NCI-H2107 treated with DMSO at 0.1 percent for 48 hours (cell line): ENCODE results near the gene IL5RA.

Source experiments
- DNase-seq: peaks from one replicate; lab custom pipeline; 2025; ENCODE audit not compliant: unreplicated experiment; lab: John Stamatoyannopoulos, UW

Gene IL5RA

DNA sequence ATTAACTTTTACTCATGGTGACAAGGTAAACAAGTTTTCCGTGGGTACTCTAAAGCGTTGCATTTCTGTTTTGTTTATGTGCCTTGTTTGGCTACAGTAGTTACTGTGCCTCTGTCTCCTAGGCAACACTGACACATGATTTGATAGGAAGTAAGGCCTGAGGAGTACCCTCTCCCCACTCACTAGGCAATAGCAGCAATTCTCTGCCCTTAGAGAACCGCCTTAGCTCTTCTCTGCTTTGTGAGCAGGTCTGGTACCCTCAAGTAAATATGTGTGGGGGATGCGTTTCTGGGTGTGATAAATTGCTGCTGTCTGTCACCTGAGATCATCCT is at the start of gene IL5RA:
TSS of gene IL5RA (minus strand) at position 76 of the 332 bp plus-strand sequence. CDS start 5,390 bp downstream, outside the sequence.
- peak; percentile 33 for DNase-seq

GRCh38 chr3:3157484-3157883 is 47.3 kb upstream of the IL5RA start:
- DNase-seq: no peak

DNA sequence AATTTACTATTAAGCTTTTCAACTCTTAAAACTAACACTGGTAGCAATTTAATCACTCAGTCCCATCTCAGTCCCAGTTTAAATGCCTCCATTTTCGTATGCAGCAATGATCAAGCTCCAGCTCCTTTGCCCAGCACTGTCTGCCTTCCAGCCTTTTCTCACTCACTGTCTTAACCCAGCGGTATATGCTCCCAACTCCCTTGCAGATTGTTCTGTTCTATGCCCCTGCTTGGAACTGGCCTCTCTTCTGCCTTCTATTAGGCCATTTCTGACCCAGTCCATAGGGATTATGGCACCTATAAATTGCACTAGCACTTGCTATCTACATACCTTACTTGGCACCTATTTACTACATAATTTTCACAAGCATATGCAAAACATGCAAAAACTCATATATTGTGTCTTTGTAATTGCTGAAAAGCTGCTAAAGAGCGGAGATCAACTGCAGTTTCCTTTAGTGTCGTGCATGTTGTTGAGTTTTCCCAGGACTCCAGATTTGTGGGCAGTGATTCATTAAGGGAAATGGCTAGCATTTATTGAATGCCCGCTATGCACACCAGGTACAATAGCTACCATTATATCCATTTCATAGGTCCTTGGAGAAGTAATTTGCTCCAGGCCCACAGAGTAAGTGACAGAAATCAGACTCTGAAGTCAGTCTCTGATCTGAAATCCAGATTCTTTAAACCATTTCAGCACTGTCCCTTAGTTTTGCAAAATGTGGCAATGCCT is 44.9 kb upstream of the IL5RA start:
- DNase-seq: no peak

DNA sequence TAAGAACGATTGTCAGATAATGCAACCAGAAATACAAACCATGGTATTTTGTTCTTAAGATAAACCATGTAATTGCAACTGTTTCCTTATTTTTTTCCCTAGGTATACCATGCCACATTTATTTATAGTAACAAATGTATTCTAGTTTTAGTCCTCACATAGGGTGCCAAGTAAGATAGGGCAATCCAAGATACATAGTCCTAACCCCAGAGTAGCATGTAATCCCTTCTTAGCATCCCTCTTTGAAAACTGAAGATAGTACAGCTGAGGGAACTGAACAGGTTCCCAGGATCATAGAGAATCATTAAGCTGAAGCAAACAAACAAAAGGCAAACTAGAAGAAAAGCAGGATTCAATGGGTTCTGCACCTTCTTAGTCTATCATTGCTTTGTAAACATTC is 41.3 kb upstream of the IL5RA start:
- DNase-seq: no peak

DNA sequence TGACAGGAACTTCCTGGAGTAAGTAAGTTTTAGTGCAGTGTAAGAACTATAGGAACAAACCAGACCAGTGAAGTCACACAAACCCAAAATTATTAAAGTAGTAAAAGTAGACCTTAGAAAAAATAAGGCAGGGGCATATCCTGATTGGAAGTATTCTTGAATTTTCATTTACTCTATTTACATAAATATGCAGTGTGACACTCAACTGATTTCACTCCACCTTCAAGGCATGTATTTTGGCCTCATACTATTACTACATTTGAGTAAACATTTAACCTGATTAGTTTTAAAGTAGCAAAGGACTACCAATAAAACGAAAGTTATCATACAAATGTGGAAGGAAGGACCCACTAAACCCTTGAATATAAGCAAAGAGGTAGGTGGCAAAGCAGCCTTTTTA is 39.4 kb upstream of the IL5RA start:
- no peak for DNase-seq

DNA sequence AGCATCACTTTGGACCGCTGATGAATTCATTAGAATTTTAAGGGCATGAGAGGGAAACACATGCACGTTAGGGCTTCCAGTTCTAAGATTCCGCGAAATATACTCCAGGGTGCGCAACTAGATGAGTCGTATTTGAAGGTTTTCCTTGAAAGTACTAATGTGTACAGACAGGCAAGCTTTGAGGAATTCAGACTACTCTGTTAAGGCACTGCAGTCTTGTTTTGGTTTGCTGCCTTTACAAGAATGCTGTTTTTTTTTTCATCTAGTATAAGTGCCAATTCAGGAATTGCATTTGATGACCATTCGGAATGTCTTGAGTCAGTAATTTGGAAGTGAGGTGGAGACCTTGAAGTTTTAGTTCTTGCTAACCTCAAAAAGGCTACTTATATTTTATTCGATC is 35.7 kb upstream of the IL5RA start:
- no peak for DNase-seq

DNA sequence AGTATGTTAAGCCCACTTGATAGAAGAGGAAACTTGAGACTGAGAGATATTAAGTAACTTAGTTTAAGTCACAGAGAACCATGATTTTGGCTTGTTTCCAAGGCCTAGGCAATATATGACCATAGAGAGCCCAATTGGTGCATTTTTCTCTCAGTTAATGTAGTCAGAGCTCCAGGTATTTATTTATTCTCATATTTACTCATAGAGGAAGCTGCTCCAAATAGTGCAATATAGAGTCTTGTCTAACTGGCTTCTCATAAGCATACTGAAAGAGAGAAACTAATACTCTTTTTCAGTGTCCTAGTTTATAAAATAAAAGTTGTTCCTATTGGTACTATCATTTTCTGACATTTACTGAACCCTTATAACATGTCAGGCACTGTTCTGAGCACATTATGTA is 31.8 kb upstream of the IL5RA start:
- DNase-seq: no peak

GRCh38 chr3:3137526-3137925 is 27.4 kb upstream of the IL5RA start:
- DNase-seq: no peak

- no peak for DNase-seq
Observed at GRCh38 chr3:3134750-3135448, 24.7 kb upstream of the IL5RA start.

GRCh38 chr3:3133500-3133899 is 23.3 kb upstream of the IL5RA start:
- DNase-seq: no peak

DNA sequence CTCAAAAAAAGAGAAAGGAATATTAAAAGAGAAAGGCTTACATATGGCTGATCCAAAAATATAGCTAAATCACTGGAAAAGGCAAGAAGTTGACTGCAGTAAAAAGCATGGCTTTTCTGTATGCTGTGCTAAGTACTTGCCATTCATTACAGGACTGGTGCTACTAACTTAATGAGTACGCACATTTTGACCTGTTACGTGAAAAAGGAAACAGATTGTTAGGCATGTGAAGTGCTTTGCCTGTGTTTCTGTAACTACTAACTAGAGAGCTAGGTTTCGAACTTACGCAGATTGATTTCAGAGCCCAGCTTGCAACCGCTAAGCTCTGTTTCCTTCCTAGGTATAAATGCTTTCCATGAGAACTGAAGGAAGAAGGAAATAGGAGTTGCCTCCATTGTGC is 19.4 kb upstream of the IL5RA start:
- no peak for DNase-seq

DNA sequence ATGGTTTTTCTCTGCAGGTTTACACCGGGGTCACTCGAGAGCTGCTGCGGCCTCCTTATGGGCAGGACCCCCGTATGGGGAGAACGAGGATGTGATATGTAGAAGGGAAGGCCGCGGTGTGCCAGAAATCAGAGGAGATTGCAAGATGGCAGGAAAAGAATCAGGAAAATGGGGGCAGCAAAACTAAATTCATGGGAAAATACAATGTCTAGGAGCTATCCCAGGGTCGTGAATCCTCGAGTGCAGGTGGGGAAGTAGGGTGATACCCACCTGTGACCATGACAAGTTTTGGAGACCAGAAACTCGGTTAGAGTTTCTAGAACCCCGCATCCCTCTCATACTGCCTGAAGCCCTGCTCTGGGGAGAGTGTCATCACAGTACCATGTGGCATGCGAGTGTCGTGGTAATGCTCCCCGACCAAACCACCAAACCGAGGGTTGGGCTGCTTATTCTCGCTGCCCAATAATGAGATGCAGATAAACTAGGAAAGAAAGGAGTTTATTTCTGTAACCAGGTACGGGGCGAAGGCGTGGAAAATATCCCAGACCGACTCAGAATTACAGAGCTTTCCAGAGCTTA is 17.3 kb upstream of the IL5RA start:
- no peak for DNase-seq

- peak; percentile 39 for DNase-seq
Observed at GRCh38 chr3:3126477-3127431, 16.6 kb upstream of the IL5RA start, which contains the start of gene TRNT1. Gene TRNT1, plus strand, starts transcription at chr3:3126940. Its CDS starts 2,101 bp downstream, at chr3:3129041.

DNA sequence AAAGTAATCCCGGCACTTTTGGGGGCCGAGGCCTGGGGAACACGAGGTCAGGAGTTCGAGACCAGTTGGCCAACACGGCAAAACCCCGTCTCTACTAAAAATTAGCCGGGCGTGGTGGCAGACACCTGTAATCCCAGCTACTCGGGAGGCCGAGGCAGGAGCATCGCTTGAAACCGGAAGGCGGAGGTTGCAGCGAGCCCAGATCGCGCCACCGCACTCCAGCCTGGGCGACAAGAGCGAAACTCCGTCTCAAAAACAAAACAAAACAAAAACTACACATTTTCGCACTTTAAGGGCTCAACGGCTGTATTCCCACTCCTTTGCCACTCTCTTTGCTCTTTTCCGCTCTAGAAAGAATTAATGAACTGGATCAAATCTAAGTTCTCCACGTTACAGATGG is 15.8 kb upstream of the IL5RA start:
- DNase-seq: no peak

- no peak for DNase-seq
Observed at GRCh38 chr3:3119393-3119851, 9.2 kb upstream of the IL5RA start.

DNA sequence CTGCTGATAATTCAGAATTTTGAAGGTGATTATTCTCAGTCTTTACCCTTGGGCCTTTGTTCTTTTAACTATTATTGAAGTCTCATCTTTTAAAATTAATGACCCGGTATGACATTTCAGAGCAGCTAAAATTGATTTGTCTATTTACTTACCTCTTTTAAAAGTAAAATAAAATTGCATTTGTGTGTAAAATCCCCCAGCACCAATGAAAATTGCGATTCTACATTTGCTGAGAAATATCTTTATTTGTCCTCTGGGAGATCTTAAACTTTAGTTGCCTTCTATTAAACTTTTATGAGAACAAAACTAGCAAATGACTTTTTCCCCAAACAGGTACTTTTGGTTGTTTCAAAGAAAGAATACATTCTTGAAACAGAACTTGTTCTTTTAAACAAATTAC is 7.5 kb upstream of the IL5RA start:
- DNase-seq: no peak

- DNase-seq: no peak
Observed at GRCh38 chr3:3113042-3113709, 3.0 kb upstream of the IL5RA start.

GRCh38 chr3:3110749-3111361 is 681 bp upstream of the IL5RA start:
- no peak for DNase-seq

DNA sequence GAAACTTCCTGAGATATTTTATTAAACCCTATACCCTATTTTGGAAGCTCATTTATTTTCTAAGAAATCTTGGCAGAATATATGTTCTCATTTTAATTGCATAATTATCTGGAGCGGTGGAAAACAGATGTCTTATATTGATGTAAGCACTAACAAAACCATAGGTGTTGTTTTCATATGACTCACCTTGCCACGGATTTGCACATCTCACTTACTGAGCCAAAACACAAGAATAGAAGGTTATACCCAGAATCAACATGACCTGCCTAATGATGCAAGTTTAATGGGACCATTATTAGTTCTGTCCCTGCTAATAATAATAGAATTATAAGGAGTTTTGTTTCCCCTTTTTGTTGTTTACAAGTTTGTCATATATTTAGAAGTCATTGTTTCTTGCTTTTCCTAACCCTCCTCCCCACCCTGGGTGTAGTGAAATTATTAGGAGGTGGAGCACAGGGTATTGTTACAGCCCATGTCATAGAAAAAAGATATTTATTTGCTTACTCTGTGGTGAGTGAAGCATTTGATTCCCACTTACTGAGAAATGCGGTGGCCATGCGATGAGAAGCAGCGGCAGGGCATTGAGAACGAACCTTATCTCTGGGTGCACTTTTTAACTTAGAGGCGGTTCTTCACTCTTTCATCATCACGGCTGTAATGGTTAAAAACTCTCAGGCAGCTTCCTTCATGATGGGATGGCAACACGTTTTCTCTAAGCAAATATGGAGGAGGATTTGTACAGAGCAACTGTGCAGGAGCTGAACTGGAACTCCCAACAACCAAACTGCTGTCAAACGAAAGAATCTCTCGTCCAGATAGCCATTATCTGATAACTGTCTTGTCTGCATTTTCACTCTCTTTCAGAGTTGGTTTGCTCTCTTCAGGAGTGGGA is 521 bp downstream of the IL5RA start:
- DNase-seq: peak; percentile 26
